IPS-15b (cell line): ENCODE measurements around the gene TBPL2.

ENCODE experiments used
- H3K27me3 ChIP-seq: one replicate; pipeline ENCODE4 v1.6.1; 2013; ENCODE audit warnings: low read length; ENCODE audit not compliant: control insufficient read depth, insufficient read depth
- H3K36me3 ChIP-seq: one replicate; pipeline ENCODE4 v1.6.1; 2013; ENCODE audit warnings: low read length; ENCODE audit not compliant: control insufficient read depth, insufficient read depth
- H3K4me1 ChIP-seq: one replicate; pipeline ENCODE4 v1.6.1; 2013; ENCODE audit warnings: mild to moderate bottlenecking, low read length; ENCODE audit not compliant: control insufficient read depth, insufficient read depth
- H3K4me3 ChIP-seq: one replicate; pipeline ENCODE4 v1.5.1; 2013; ENCODE audit warnings: low read depth, low read length
- H3K9ac ChIP-seq: one replicate; pipeline ENCODE4 v1.6.1; 2013; ENCODE audit warnings: low read depth, mild to moderate bottlenecking, low read length
- H3K9me3 ChIP-seq: one replicate; pipeline ENCODE4 v1.6.1; 2013; ENCODE audit warnings: mild to moderate bottlenecking, low read length; ENCODE audit not compliant: control insufficient read depth, insufficient read depth

Gene TBPL2

GRCh38 chr14:55454264-55455002 is 14.0 kb upstream of the TBPL2 start:
- H3K9me3 ChIP-seq = no peaks in the 10 kb centered on the region
- H3K27me3 ChIP-seq = no peaks in the 10 kb centered on the region
- H3K4me3 ChIP-seq = no peak overlapping the region
- no peak overlapping the region for H3K9ac ChIP-seq
- H3K36me3 ChIP-seq = no peaks in the 10 kb centered on the region
- peaks cover 8% of the 10 kb centered on the region for H3K4me1 ChIP-seq

GRCh38 chr14:55451950-55452349 is 11.5 kb upstream of the TBPL2 start:
- no peaks in the 10 kb centered on the region for H3K9me3 ChIP-seq
- H3K4me3 ChIP-seq = no peak overlapping the region
- no peaks in the 10 kb centered on the region for H3K27me3 ChIP-seq
- H3K9ac ChIP-seq = no peak overlapping the region
- H3K4me1 ChIP-seq = peaks cover 8% of the 10 kb centered on the region
- no peaks in the 10 kb centered on the region for H3K36me3 ChIP-seq

DNA sequence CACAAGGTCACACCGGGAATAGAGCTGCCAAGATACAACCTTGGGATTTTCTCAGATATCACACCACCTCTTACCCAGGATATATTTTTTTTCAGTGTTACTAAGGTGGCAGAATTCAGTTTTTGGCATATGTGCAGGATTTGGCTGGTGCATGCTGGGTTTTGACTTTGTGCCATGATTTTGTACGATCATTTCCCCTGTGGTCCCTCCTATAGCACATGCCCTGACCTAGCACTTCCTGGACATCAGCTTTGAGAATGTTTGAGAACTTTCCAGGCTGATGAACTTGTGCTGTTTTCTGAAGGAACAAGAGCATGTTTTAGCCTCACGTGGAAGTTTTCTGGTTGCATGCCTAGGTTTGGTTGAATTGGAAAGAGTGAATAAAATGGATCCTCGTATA is 11.0 kb upstream of the TBPL2 start:
- Histone ChIP-seq H3K4me3 (no peak overlapping the region), H3K9ac (no peak overlapping the region), H3K36me3 (no peaks in the 10 kb centered on the region), H3K4me1 (peaks cover 13% of the 10 kb centered on the region), H3K9me3 (no peaks in the 10 kb centered on the region), H3K27me3 (no peaks in the 10 kb centered on the region)

DNA sequence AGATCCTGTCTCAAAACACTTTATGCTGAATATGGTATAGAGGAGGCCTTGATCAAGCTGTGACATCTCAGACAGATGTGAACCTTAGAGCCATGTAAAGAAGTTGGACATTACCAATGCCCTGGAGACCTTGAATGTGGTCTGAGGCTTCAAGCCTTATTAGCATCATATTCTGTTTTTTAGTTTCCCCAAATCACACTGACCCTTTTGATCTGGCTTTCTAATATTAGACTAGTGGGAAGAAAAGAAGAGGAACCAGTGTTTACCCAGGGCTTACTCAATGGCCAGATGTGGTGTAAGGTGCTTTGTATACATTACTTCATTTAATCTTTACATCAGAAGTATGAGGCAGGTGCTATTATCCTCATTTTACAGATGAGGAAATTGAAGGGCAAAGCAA is 10.6 kb upstream of the TBPL2 start:
- Histone ChIP-seq H3K9me3 (no peaks in the 10 kb centered on the region), H3K36me3 (no peaks in the 10 kb centered on the region), H3K27me3 (no peaks in the 10 kb centered on the region), H3K9ac (no peak overlapping the region), H3K4me1 (peaks cover 15% of the 10 kb centered on the region), H3K4me3 (no peak overlapping the region)

- H3K9me3 ChIP-seq = no peaks in the 10 kb centered on the region
- peaks cover 15% of the 10 kb centered on the region for H3K4me1 ChIP-seq
- no peaks in the 10 kb centered on the region for H3K36me3 ChIP-seq
- H3K4me3 ChIP-seq = no peak overlapping the region
- H3K9ac ChIP-seq = no peak overlapping the region
- no peaks in the 10 kb centered on the region for H3K27me3 ChIP-seq
These were observed 10.1 kb upstream of the TBPL2 start for GRCh38 chr14:55450539-55450938.

DNA sequence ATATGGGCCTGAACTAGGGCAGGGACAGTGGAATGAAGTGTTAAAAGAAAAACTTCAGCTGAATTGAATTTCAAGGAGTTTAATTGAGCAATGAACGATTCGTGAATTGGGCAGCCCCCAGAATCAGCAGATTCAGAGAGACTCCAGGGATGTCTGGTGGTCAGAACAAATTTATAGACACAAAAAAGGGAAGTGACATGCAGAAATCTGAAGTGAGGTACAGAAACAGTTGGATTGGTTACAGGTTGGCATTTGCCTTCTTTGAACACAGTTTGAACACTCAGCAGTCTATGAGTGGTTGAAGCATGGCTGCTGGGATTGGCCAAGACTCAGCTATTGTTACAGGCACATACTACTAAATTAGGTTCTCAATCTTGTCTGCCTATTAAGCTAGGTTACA is 9.7 kb upstream of the TBPL2 start:
- no peaks in the 10 kb centered on the region for H3K9me3 ChIP-seq
- no peak overlapping the region for H3K9ac ChIP-seq
- peaks cover 15% of the 10 kb centered on the region for H3K4me1 ChIP-seq

GRCh38 chr14:55449116-55449515 is 8.7 kb upstream of the TBPL2 start:
- Histone ChIP-seq H3K27me3 (no peaks in the 10 kb centered on the region), H3K9ac (no peak overlapping the region), H3K4me3 (no peak overlapping the region), H3K36me3 (no peaks in the 10 kb centered on the region), H3K4me1 (peaks cover 13% of the 10 kb centered on the region), H3K9me3 (no peaks in the 10 kb centered on the region)

More for the DNA sequence above, 9.7 kb upstream of the TBPL2 start:
- Histone ChIP-seq H3K27me3 (no peaks in the 10 kb centered on the region), H3K4me3 (no peak overlapping the region), H3K36me3 (no peaks in the 10 kb centered on the region)

- Histone ChIP-seq H3K9ac (no peak overlapping the region), H3K9me3 (no peaks in the 10 kb centered on the region), H3K27me3 (no peaks in the 10 kb centered on the region), H3K36me3 (no peaks in the 10 kb centered on the region), H3K4me1 (peaks cover 7% of the 10 kb centered on the region), H3K4me3 (no peak overlapping the region)
These were observed 7.8 kb upstream of the TBPL2 start for GRCh38 chr14:55448141-55448614.

DNA sequence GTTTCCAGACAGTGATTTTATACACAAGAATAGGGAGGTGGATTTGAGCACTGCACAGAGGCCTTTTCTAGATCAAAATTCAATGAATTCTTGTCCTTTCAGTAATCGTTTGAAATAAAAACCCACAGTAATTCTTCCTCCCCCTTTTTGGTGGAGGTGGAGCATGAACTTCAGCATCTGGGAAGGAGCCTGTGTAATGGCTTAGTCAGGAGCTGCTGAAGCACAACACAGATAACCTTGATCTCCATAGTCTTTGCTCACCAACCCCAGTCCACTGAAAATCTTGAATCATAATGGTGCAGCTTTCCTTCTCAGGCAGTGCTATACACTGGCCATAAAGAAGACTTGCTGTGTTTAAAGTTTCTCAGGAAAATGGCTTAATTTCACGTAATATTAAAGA is 6.4 kb upstream of the TBPL2 start:
- no peak overlapping the region for H3K9ac ChIP-seq
- no peaks in the 10 kb centered on the region for H3K27me3 ChIP-seq
- no peak overlapping the region for H3K4me3 ChIP-seq
- peaks cover 7% of the 10 kb centered on the region for H3K4me1 ChIP-seq
- H3K36me3 ChIP-seq = no peaks in the 10 kb centered on the region
- H3K9me3 ChIP-seq = no peaks in the 10 kb centered on the region

DNA sequence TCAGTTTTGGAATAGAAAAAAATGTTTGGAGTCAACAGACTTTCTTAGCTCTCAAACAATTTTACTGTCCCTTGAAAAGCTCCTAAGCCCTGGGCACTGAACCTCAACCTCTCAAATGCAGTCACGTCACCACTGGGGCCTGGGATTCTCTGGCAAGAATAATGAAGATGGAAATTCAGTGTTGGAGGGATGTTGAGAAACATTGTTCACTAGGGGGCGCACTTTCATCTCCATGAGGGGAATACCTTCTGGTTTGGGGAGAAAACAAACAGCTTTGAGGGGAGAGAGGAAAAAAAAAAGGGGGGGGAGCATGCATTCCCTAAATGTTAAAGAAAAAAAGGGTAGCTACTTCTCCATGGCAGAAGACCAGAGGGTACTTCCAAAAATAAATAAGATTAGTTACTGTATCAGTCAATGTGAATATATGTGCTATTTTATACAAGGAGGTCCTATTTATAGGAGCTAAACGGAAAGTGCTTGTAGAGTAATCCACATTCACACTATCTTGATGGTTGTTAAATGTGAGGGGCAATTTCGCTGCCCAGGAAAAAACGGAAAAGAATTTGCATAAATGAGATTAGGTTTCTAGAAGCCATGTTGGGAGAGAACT is 5.8 kb upstream of the TBPL2 start:
- peaks cover 7% of the 10 kb centered on the region for H3K4me1 ChIP-seq
- no peaks in the 10 kb centered on the region for H3K36me3 ChIP-seq
- no peak overlapping the region for H3K4me3 ChIP-seq
- H3K27me3 ChIP-seq = no peaks in the 10 kb centered on the region
- H3K9me3 ChIP-seq = no peaks in the 10 kb centered on the region
- no peak overlapping the region for H3K9ac ChIP-seq

GRCh38 chr14:55441286-55441685 is 870 bp upstream of the TBPL2 start:
- Histone ChIP-seq H3K4me1 (peaks cover 5% of the 10 kb centered on the region), H3K36me3 (no peaks in the 10 kb centered on the region), H3K27me3 (no peaks in the 10 kb centered on the region), H3K9ac (no peak overlapping the region), H3K9me3 (no peaks in the 10 kb centered on the region), H3K4me3 (no peak overlapping the region)

- Histone ChIP-seq H3K36me3 (no peaks in the 10 kb centered on the region), H3K9me3 (no peaks in the 10 kb centered on the region), H3K4me1 (peaks cover 4% of the 10 kb centered on the region), H3K9ac (no peak overlapping the region), H3K4me3 (no peak overlapping the region), H3K27me3 (no peaks in the 10 kb centered on the region)
These were observed 2.2 kb downstream of the TBPL2 start for GRCh38 chr14:55438066-55438683.
